ENCODE results near the gene TSPAN15.
"Not testable (repeated sequence)": the region's sequence is repeated elsewhere in the genome, so short reads cannot be mapped to it uniquely, and the experiment has no call there.

The TSPAN15 gene

DNA sequence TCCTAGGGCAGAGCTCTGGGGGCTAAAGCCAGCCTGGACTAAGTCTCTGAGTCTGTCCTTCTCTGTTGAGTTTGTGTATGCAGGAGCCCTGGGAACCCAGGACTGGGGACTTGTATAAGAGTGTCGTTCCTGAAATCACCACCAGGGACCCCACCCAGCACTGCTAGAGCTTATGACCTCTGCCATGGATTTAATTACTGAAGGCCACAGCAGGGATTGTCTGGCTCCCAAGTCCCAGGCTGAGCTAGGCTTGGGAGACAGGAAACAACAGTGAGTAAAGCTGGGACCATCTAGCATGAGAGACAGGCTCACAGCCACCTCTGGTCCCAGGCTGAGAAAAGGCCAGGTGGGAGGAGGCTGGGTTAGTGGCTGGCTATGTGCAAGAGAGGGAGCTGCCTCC is 1.4 kb upstream of the TSPAN15 start:
- DNase-seq, result peak; percentile 28

- not testable (repeated sequence) for DNase-seq
Measured at GRCh38 chr10:69450395-69450794, 870 bp upstream of the TSPAN15 start.

DNA sequence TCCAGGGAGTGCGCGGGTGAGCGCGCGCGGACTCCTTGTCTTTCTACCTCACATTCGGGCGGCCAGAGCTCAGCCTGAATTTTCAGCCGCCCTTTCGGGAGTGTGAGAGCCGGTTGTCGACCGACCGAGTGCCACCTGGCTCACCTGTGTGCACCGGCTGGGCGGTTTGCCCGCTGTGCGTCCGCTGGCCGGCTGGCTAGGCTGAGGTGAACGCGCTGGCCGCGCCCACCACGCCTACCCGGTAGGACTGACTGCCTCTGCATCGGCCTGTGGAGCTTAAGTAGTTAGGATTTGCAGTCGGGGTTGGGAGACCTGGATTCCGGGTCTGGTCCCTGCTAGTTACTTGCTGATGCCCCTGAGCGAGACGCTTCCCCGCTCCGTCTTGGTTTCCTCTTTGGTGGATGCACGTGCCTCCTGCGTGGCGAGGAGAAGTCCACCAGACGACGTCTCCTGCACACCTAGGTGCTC is 553 bp downstream of the TSPAN15 start:
- no peak for DNase-seq

GRCh38 chr10:69452676-69453415 is 1.6 kb downstream of the TSPAN15 start:
- DNase-seq, result no peak

- no peak for DNase-seq
Measured at GRCh38 chr10:69453795-69454194, 2.5 kb downstream of the TSPAN15 start.

- DNase-seq, result no peak
Measured at GRCh38 chr10:69455006-69455763, 3.9 kb downstream of the TSPAN15 start.

DNA sequence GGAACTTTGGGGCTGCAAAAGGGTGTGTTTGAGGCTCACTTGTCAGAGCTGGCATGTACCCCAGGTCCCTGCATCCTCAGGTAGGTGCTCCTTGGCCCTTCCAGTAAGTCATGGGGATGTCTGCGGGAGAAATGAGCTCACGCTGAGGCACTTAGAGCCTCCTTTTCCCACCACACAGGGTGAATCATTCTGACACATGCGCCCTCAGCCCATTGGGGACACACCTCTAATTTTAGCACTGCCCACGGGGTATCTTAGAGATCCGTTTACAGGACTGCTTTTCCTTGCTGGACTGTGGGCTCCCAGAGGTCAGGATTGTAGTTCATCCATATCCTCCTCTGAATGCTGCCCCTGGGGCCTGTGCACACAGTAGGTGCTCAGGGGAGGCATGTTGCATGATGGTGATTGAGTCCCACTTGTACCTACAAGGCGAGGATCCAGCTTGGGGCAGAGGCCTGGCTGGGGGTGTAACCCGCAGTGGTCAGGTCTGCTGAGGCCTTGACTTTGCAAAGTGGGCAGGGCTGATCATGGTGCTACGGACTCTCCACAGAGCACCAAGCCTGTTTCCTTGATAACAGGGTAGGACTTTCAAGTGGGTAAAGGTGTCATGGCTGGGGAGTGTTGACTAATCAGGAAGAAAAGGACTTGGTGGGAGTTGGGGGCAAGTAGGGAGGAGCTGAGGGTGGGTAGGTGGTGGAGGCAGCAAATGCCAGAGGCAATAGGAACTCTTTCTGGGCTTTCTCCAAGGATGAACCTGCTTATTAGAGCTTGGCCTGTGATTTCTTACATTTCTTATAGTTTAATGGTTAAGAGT is 5.8 kb downstream of the TSPAN15 start:
- no peak for DNase-seq

DNA sequence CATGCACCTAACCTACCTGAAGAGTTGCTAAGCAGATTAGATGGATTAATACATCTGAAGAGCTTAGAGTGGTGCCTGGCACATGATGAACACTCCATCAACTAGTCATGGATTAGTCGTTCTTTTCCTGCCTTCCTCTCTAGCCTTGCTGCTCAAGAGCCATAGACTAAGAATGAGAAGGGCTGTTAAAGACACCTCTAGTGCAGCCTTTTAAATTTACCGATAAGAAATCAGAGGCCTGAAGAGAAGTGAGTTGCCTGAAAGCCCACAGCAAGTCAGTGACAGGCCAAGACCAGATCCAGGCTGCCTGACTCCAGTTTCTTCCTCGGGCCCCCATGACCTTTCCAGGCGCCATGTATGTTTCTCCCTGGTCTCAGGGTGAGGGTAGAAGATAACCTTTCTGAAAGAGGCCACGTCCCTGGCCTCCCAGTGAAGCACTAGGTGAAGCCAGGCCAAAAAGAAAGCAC is 6.5 kb downstream of the TSPAN15 start:
- DNase-seq, result no peak

GRCh38 chr10:69458430-69459100 is 7.3 kb downstream of the TSPAN15 start:
- DNase-seq, result no peak

DNA sequence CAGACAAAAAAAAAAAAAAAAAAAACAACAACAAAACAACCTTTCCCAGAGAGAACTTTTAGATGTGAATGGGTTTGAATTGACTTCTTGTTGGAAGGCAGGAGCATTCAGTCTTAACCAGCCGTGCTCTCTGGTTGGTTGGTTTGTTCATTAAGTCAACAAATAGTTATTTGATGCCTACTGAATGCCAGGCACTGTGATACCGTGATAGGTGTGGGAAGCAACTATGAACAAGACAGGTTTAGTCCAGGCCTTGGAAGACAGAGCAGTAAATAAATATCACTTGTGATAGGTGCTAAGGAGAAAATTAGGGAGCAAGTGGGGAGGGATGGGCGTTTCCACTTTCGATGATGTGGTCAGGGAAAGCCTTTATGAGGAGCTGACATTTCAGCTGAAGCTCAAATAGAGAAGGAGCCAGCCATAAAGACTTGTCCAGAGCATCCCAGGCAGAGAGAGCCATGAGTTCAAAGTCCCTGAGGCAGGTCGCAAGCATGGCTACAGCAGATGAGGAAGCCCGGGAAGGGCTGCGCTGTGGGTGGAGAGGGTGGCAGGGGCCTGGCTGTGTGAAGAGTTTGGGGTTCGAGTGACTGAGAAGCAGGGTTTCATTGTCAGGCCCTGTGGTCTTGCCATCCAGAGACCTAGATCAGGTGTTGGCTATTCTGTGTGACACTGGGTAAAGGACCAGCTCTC is 8.0 kb downstream of the TSPAN15 start:
- no peak for DNase-seq

- no peak for DNase-seq
Measured at GRCh38 chr10:69459893-69460575, 8.8 kb downstream of the TSPAN15 start.

DNA sequence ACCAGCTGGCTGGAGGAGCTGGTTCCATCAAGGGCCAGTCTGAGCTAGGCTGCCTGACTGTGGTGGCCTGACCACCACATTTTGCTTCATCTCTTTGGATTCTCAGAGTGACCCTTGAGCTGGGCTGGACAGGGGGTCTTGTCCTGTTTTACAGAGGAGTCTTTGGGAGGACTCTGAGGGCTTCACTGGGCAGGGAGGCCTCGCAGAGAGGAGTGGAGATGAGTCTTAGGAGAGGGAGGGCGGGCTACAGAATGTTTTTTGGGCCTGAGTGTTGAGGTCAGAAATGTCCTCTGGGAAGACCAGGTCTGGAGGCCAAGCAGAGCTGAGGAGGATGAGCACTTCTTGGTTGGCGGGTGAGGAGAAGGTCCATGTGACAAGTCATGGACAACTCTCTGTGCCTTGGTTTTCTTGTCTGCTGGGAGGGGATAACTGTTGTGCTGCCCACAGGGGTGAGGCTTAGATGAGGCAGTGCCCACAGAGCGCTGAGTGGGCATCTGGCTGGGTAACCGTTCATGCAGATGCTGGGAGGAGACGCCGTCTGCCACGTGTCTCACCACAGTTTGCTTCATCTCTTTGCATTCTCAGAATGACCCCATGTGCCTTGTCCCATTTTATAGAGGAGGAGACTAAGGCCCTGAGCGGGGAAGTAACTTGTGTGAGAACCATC is 9.4 kb downstream of the TSPAN15 start:
- DNase-seq, result no peak

DNA sequence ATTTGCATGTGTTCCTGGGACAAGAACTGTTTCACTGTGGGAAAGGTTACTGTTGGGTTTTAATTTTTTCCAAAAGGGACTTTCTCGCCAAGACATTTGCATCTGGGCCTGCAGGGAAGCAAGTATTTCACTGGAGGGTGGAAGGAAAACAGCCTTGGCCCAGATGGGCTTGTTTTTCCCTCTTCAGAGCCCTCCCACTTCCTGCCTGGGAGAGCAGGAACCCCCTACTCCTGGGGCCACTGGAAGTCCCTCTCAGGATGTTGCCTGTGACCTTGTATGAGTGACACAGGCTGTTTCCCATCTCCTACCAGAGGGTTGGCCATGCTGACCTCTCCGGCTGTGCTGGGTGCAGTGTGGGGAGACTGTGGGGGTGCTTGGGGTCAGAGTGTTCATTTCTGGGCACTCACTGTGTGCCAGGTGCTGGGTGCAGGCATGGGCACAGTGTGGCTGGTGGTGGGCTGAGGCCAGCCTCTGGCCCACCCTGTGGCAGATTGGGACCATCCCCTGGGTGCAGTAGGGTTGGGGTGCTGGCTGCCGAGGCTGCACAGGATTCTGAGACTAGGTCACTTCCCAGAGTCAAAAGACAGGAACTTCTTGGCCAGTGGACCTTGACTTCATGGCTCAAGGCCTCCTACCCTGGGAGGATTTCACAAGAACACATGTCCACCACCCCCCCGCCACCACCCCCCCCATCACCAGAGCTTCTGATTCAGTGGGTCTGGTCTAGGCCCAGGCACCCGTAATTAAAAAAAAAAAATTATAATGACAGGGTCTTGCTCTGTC is 10.2 kb downstream of the TSPAN15 start:
- no peak for DNase-seq

DNA sequence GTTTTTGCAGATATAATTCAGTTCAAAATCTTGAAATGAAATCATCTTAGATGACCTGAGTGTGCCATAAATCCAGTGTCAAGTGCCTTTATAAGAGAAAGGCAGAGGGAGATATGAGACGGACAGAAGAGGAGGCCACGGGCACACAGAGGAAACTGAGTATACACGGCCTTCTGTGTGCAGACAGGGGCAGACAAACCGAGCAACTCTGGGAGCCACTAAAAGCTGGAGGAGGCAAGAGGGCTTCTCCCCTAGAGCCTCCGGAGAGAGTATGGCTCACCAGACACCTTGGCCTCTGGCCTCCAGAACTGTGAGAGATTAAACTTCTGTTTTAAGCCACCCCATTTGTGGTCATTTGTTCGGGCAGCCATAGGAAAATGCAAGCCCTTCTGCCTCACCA is 12.6 kb downstream of the TSPAN15 start:
- DNase-seq, result no peak

- no peak for DNase-seq
Measured at GRCh38 chr10:69464401-69464800, 13.1 kb downstream of the TSPAN15 start.

GRCh38 chr10:69464801-69465401 is 13.6 kb downstream of the TSPAN15 start:
- DNase-seq, result no peak

DNA sequence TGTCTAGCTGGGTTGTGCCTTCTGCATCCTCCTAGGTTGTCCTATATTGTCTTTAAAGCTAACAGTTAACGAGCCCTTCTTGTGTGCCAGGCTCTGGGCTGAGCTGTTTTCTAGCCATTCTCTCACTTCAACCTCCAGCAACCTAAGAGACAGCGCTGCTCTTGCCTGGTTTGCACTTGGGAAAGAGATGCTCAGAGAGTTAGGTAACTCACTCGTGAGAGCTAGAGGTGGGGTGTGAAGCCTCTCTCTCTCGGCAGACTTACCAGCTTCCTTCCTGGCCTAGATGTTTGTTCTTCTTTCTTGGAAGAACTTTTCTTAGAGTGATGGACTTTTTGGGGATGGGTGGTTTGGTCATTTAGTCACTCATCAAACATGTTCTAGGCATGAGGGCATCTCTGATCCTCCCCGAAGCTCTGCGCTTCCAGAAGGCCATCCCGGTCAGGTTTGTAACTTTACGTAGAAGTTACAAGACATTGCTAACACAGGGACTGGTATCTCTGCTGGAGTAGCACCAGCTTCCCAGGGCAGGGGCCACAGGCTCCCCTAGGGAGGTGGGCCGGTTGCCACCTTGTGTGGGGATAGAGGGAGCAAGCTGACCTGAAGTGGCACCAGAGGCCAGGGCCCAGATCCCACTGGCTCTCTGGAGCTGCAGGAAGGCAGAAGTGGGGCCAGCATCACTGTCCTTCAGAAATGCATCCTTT is 14.3 kb downstream of the TSPAN15 start:
- no peak for DNase-seq

GRCh38 chr10:69466158-69466490 is 14.9 kb downstream of the TSPAN15 start:
- DNase-seq, result no peak

DNA sequence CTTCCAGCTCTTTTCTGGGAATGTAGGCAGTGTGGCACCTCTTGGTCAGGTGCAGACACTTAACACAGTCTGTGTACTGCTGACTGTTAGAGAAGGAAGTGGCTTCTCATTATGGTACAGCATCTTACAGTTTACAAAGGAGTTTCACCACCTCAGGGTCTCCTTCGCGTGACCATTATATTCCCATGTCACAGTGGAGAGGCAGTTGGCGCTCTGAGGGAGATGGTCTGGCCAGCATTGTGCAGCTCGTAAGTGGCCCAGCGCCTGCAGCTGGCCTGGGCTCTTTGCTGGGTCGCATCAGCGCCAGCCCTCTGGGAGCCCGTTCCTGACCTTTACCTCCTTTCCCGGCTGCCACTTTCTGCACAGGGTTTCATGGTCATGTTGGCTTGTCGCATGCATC is 15.4 kb downstream of the TSPAN15 start:
- no peak for DNase-seq

Measured in NCI-H1092 treated with DMSO at 0.1 percent for 48 hours (cell line).